ENCODE measurements around the gene ROBO2.

ROBO2 gene

DNA sequence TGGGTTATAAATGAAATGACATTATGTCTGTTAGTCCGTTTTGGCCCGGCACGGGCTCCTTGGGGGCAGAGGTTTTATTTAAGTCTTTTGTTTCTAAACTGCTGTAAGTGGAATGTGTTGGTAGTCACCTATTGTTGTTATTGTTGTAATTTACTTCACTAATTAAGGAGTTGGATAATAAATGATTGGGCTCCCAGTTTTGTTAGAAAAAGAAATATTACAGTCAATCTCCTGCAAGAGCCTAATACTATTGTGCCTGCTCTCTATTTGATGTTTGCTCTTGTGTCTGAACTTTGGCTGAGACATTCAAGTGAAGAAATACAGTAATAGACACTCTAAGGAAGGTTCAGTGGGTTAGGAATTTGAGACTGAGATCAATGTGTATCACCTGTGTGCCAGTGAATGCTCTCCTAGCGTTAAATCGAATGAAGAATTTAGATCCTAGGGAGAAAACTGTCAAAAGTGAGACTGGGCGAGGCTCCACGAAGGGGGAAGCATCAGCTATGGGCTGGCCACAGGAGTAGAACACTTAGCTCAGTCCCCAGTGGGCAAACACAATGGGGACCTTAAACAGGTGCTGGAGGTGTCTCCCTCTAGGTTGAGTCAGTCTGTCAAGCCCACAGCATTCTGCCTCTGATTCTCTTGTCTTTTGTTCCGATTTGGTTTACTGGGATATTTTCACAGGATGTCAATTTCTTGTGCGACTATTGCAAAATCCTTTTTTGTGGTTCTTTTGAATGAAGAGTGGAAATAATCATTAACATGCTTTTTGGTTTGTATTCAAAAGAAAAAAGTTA, 1.2 kb downstream of the ROBO2 start:
- no peak overlapping the region for H3K4me3 ChIP-seq (replicated peaks; ENCODE audit: low read depth, low read length)
- TF ChIP-seq CTCF (IDR thresholded peaks at IDR 0.05; ENCODE audit: low read length, missing control alignments): no peak
- no peak for DNase-seq (ENCODE audit: low read depth)

DNA sequence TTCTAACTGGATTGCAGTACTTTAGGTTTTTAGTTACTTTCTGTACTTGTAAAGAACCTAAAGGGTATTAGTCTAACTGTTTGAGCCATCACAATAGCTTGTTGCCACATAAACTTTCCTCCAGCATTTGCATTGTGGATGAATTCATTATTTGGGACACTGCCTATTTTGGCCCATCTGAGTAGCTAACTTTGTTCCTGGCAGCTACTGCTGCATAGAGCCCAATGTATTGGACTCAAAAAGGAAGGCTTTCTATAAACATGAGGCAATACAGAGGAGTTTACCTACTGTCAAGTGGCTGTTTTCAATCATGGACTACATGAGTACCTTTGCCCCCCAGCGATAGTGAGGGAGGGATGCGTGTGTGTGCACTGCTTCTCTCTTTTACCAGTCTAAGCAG, 1.9 kb downstream of the ROBO2 start:
- TF ChIP-seq CTCF (IDR thresholded peaks at IDR 0.05; ENCODE audit: low read length, missing control alignments): no peak
- no peak for DNase-seq (ENCODE audit: low read depth)
- no peak overlapping the region for H3K4me3 ChIP-seq (replicated peaks; ENCODE audit: low read depth, low read length)

DNA sequence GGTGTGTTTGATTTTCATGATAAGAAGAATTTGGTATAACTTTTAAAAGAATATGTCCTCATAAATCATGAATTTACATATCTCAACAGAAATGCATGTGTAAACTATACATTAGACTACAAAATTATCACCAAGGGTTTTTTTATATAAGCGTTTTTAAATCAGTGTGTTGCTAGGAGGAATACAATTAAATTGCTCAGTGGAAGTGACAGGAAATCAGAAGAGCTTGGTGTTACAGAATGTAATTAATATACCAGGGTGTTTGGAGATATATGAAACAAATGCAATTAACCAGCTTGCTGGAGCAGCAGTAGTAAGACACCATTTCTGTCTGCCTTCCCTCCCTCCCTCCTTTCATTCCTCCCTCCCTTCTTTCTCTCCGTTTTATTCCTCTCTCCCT, 2.4 kb downstream of the ROBO2 start:
- no peak for TF ChIP-seq CTCF (IDR thresholded peaks at IDR 0.05; ENCODE audit: low read length, missing control alignments)
- H3K4me3 ChIP-seq (replicated peaks; ENCODE audit: low read depth, low read length): no peak overlapping the region
- no peak for DNase-seq (ENCODE audit: low read depth)

DNA sequence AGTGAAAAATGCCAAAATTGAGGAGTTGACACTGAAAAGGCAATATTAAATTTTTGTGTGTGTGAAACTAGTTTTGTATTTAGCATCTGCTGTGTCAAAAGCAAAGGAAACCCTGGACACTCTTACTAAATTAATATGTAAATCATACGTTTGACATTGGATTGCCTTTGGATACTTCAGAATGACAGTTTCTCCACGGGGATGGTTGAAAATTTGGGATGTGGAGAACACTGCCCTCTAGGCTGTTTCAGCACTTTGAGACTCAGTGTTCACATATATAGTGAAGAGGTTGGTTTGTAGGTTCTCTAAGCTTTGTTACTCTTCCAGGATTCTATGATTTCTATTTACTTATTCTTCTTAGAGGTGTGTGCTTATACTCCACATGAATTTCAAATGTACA, 3.0 kb downstream of the ROBO2 start:
- no peak for TF ChIP-seq CTCF (IDR thresholded peaks at IDR 0.05; ENCODE audit: low read length, missing control alignments)
- no peak for DNase-seq (ENCODE audit: low read depth)
- H3K4me3 ChIP-seq (replicated peaks; ENCODE audit: low read depth, low read length): no peak overlapping the region

GRCh38 chr3:77045686-77046085, 5.8 kb downstream of the ROBO2 start:
- no peak overlapping the region for H3K4me3 ChIP-seq (replicated peaks; ENCODE audit: low read depth, low read length)
- TF ChIP-seq CTCF (IDR thresholded peaks at IDR 0.05; ENCODE audit: low read length, missing control alignments): no peak
- DNase-seq (ENCODE audit: low read depth): no peak

GRCh38 chr3:77048186-77048585, 8.3 kb downstream of the ROBO2 start:
- no peak overlapping the region for H3K4me3 ChIP-seq (replicated peaks; ENCODE audit: low read depth, low read length)
- no peak for DNase-seq (ENCODE audit: low read depth)
- no peak for TF ChIP-seq CTCF (IDR thresholded peaks at IDR 0.05; ENCODE audit: low read length, missing control alignments)

- no peak for DNase-seq (ENCODE audit: low read depth)
- no peak overlapping the region for H3K4me3 ChIP-seq (replicated peaks; ENCODE audit: low read depth, low read length)
- TF ChIP-seq CTCF (IDR thresholded peaks at IDR 0.05; ENCODE audit: low read length, missing control alignments): no peak
Observed at GRCh38 chr3:77051591-77051990, 11.7 kb downstream of the ROBO2 start.

Data from fibroblast of pulmonary artery (primary cell).